HG03159 (cell line): ENCODE results near the gene WDFY3.

Experiments
- ATAC-seq: cut with Tn5 transposase; IDR thresholded peaks from one replicate; pipeline ENCODE4 v1.9.1; 2021; ENCODE audit warnings: mild to moderate bottlenecking, moderate library complexity; ENCODE audit not compliant: unreplicated experiment

WDFY3 gene

GRCh38 chr4:84803116-84803515 is 163.4 kb downstream of the WDFY3 start:
- no peak for ATAC-seq

GRCh38 chr4:84800256-84800655 is 166.2 kb downstream of the WDFY3 start:
- ATAC-seq: no peak

GRCh38 chr4:84799318-84799717 is 167.2 kb downstream of the WDFY3 start:
- ATAC-seq: no peak

GRCh38 chr4:84796394-84796793 is 170.1 kb downstream of the WDFY3 start:
- ATAC-seq: no peak

GRCh38 chr4:84792366-84793301 is 173.9 kb downstream of the WDFY3 start:
- no peak for ATAC-seq

- no peak for ATAC-seq
These were observed 175.5 kb downstream of the WDFY3 start for GRCh38 chr4:84790769-84791565.

GRCh38 chr4:84786478-84786877 is 180.0 kb downstream of the WDFY3 start:
- ATAC-seq: no peak

GRCh38 chr4:84782517-84782916 is 184.0 kb downstream of the WDFY3 start:
- ATAC-seq: no peak

- no peak for ATAC-seq
These were observed 185.8 kb downstream of the WDFY3 start for GRCh38 chr4:84780719-84781118.

- ATAC-seq: no peak
These were observed 188.4 kb downstream of the WDFY3 start for GRCh38 chr4:84778041-84778440.

- ATAC-seq: no peak
These were observed 199.3 kb downstream of the WDFY3 start for GRCh38 chr4:84767168-84767567.

- ATAC-seq: no peak
These were observed 213.0 kb downstream of the WDFY3 start for GRCh38 chr4:84753321-84753972.

- no peak for ATAC-seq
These were observed 214.8 kb downstream of the WDFY3 start for GRCh38 chr4:84751707-84752106.

- ATAC-seq: no peak
These were observed 215.6 kb downstream of the WDFY3 start for GRCh38 chr4:84750960-84751283.

- ATAC-seq: peak; percentile 87
These were observed 216.1 kb downstream of the WDFY3 start for GRCh38 chr4:84750260-84750959.

- ATAC-seq: no peak
These were observed 226.4 kb downstream of the WDFY3 start for GRCh38 chr4:84740057-84740456.

- ATAC-seq: no peak
These were observed 227.9 kb downstream of the WDFY3 start for GRCh38 chr4:84738622-84739021.

- no peak for ATAC-seq
These were observed 228.8 kb downstream of the WDFY3 start for GRCh38 chr4:84737656-84738055.

- no peak for ATAC-seq
These were observed 232.5 kb downstream of the WDFY3 start for GRCh38 chr4:84734037-84734436.

GRCh38 chr4:84733343-84734033 is 233.0 kb downstream of the WDFY3 start:
- no peak for ATAC-seq
